Astrocyte (in vitro differentiated cells and primary cell): Measurements from ENCODE around the gene FRMD5. TPM values are rescaled to one million over a fixed set of nuclear protein-coding genes. Genes with fewer than 3 reads are reported as not detected.
A peak's percentile ranks its signal among the peaks of the same experiment; 100 is the strongest.
"Not testable (repeated sequence)": the region's sequence is repeated elsewhere in the genome, so short reads cannot be mapped to it uniquely, and the experiment has no call there.

Experiments
- DNase-seq: peaks from one replicate; pipeline ENCODE4 v3.0.0-alpha.2; 2010; ENCODE audit warnings: low read depth
- FAIRE-seq: peaks from 2 replicates; lab custom pipeline; 2011; peaks lifted over from hg19 to GRCh38; lab: Jason Lieb, UNC
- H2AFZ ChIP-seq: 2 replicates; pipeline ENCODE4 v1.6.0; 2012; ENCODE audit warnings: low read depth, low read length, inconsistent platforms
- H3K27ac ChIP-seq: 2 replicates; pipeline ENCODE4 v1.5.1; 2011; ENCODE audit warnings: low read depth, low read length, inconsistent platforms
- H3K27me3 ChIP-seq: 2 replicates; pipeline ENCODE4 v1.6.0; 2011; ENCODE audit warnings: low read length, inconsistent platforms; ENCODE audit not compliant: insufficient read depth
- H3K36me3 ChIP-seq: 2 replicates; pipeline ENCODE4 v1.5.1; 2011; ENCODE audit warnings: low read length, inconsistent platforms; ENCODE audit not compliant: insufficient read depth
- H3K4me1 ChIP-seq: 2 replicates; pipeline ENCODE4 v1.5.1; 2011; ENCODE audit warnings: low read length, inconsistent platforms; ENCODE audit not compliant: insufficient read depth
- H3K4me2 ChIP-seq: 2 replicates; pipeline ENCODE4 v1.6.0; 2012; ENCODE audit warnings: low read length, inconsistent platforms
- H3K4me3 ChIP-seq: 2 replicates; pipeline ENCODE4 v1.5.1; 2011; ENCODE audit warnings: low read depth, mild to moderate bottlenecking, low read length, inconsistent platforms; ENCODE audit not compliant: insufficient read depth
- H3K79me2 ChIP-seq: 2 replicates; pipeline ENCODE4 v1.6.0; 2012; ENCODE audit warnings: mild to moderate bottlenecking, low read length, inconsistent platforms; ENCODE audit not compliant: insufficient read depth
- H3K9ac ChIP-seq: 2 replicates; pipeline ENCODE4 v1.6.0; 2012; ENCODE audit warnings: mild to moderate bottlenecking, low read length, inconsistent platforms
- H3K9me3 ChIP-seq: 2 replicates; pipeline ENCODE4 v1.5.1; 2012; ENCODE audit warnings: low read depth, mild to moderate bottlenecking, low read length, inconsistent platforms; ENCODE audit not compliant: insufficient read depth
- H4K20me1 ChIP-seq: 2 replicates; pipeline ENCODE4 v1.6.0; 2012; ENCODE audit warnings: low read length, inconsistent platforms; ENCODE audit not compliant: insufficient read depth
- H3K27ac Mint-ChIP-seq: one replicate; pipeline ENCODE4 v1.8.0; 2021; ENCODE audit warnings: mild to moderate bottlenecking, mixed read lengths; ENCODE audit not compliant: unreplicated experiment
- H3K27me3 Mint-ChIP-seq: one replicate; pipeline ENCODE4 v1.8.0; 2021; ENCODE audit warnings: low read depth, mixed read lengths; ENCODE audit not compliant: unreplicated experiment
- H3K36me3 Mint-ChIP-seq: one replicate; pipeline ENCODE4 v1.8.0; 2021; ENCODE audit warnings: low read depth, mixed read lengths; ENCODE audit not compliant: unreplicated experiment
- H3K4me1 Mint-ChIP-seq: one replicate; pipeline ENCODE4 v1.8.0; 2021; ENCODE audit warnings: low read depth, mixed read lengths; ENCODE audit not compliant: unreplicated experiment
- H3K4me3 Mint-ChIP-seq: one replicate; pipeline ENCODE4 v1.8.0; 2021; ENCODE audit warnings: mild to moderate bottlenecking, moderate library complexity, mixed read lengths; ENCODE audit not compliant: unreplicated experiment
- H3K9me3 Mint-ChIP-seq: one replicate; pipeline ENCODE4 v1.8.0; 2021; ENCODE audit warnings: mild to moderate bottlenecking, mixed read lengths; ENCODE audit not compliant: unreplicated experiment
- CTCF ChIP-seq: IDR thresholded peaks from 2 replicates; pipeline ENCODE4 v1.5.1; 2011; ENCODE audit warnings: low read depth, mild to moderate bottlenecking, inconsistent platforms, low read length, moderate library complexity; ENCODE audit not compliant: insufficient read depth
- EZH2 ChIP-seq: IDR thresholded peaks from 2 replicates; pipeline ENCODE4 v1.6.1; 2012; ENCODE audit warnings: mild to moderate bottlenecking, low read length, inconsistent platforms; ENCODE audit not compliant: insufficient read depth
- total RNA-seq: library from RNA; stranded (reverse); gene quantifications from 2 replicates; pipeline ENCODE4 v1.2.1, GENCODE V29; 2021

Gene FRMD5
- total RNA-seq, 1 donor from 2014 or later = 19.6 TPM

GRCh38 chr15:44034334-44034733 is 160.7 kb downstream of the FRMD5 start:
- H3K4me3 ChIP-seq = no peak overlapping the region
- H4K20me1 ChIP-seq = peaks cover 18% of the 10 kb centered on the region
- H3K4me1 ChIP-seq = peaks cover 37% of the 10 kb centered on the region
- H3K27ac ChIP-seq = peak overlapping the region; percentile 61
- no peaks in the 10 kb centered on the region for H3K27me3 Mint-ChIP-seq
- H2AFZ ChIP-seq = no peak overlapping the region
- no peaks in the 10 kb centered on the region for H3K9me3 Mint-ChIP-seq
- no peaks in the 10 kb centered on the region for H3K27me3 ChIP-seq
- peak overlapping the region; percentile 22 for H3K9ac ChIP-seq
- no peaks in the 10 kb centered on the region for H3K36me3 ChIP-seq
- no peak for FAIRE-seq
- DNase-seq = no peak
- H3K4me1 Mint-ChIP-seq = peaks cover 48% of the 10 kb centered on the region
- H3K36me3 Mint-ChIP-seq = no peaks in the 10 kb centered on the region
- no peaks in the 10 kb centered on the region for H3K9me3 ChIP-seq
- H3K27ac Mint-ChIP-seq = peak overlapping the region; percentile 87
- peaks cover 46% of the 10 kb centered on the region for H3K79me2 ChIP-seq
- TF ChIP-seq EZH2 = no peak
- no peak for TF ChIP-seq CTCF
- H3K4me3 Mint-ChIP-seq = no peak overlapping the region
- no peak overlapping the region for H3K4me2 ChIP-seq

- H2AFZ ChIP-seq = no peak overlapping the region
- H3K27ac ChIP-seq = peak overlapping the region; percentile 49
- Mint-ChIP-seq H3K4me1 (peaks cover 47% of the 10 kb centered on the region), H3K27me3 (no peaks in the 10 kb centered on the region), H3K27ac (peak overlapping the region; percentile 87), H3K9me3 (no peaks in the 10 kb centered on the region), H3K4me3 (no peak overlapping the region), H3K36me3 (no peaks in the 10 kb centered on the region)
- H4K20me1 ChIP-seq = peaks cover 16% of the 10 kb centered on the region
- H3K4me2 ChIP-seq = no peak overlapping the region
- no peaks in the 10 kb centered on the region for H3K9me3 ChIP-seq
- peaks cover 46% of the 10 kb centered on the region for H3K79me2 ChIP-seq
- TF ChIP-seq EZH2 (no peak), CTCF (no peak)
- no peaks in the 10 kb centered on the region for H3K36me3 ChIP-seq
- H3K4me3 ChIP-seq = no peak overlapping the region
- no peak overlapping the region for H3K9ac ChIP-seq
- DNase-seq = peak; percentile 66
- peaks cover 38% of the 10 kb centered on the region for H3K4me1 ChIP-seq
- no peaks in the 10 kb centered on the region for H3K27me3 ChIP-seq
- FAIRE-seq = peak; percentile 26
Observed at GRCh38 chr15:44033894-44034293, 161.2 kb downstream of the FRMD5 start.

- H3K36me3 Mint-ChIP-seq, H3K27ac ChIP-seq, H3K4me2 ChIP-seq, H3K4me3 Mint-ChIP-seq, H3K27me3 ChIP-seq, H3K4me3 ChIP-seq, DNase-seq, FAIRE-seq, H3K9me3 ChIP-seq, H2AFZ ChIP-seq, H3K9me3 Mint-ChIP-seq, H3K36me3 ChIP-seq, H3K27me3 Mint-ChIP-seq, H3K9ac ChIP-seq: not testable (repeated sequence)
- peaks cover 13% of the 10 kb centered on the region for H4K20me1 ChIP-seq
- peaks cover 52% of the 10 kb centered on the region for H3K4me1 Mint-ChIP-seq
- H3K4me1 ChIP-seq = peaks cover 44% of the 10 kb centered on the region
- H3K79me2 ChIP-seq = peaks cover 54% of the 10 kb centered on the region
- H3K27ac Mint-ChIP-seq = peak overlapping the region; percentile 67
Observed at GRCh38 chr15:44032820-44033219, 162.3 kb downstream of the FRMD5 start.
